ENCODE measurements around the gene PLEKHA5.

PLEKHA5 gene

GRCh38 chr12:19194963-19195362, 65.4 kb downstream of the PLEKHA5 start:
- DNase-seq (ENCODE audit: low read depth) = no peak
- no peak for TF ChIP-seq CTCF (IDR thresholded peaks at IDR 0.05; ENCODE audit: insufficient read depth, low read depth, low read length, missing control alignments)
- no peak overlapping the region for H3K4me3 ChIP-seq (ENCODE audit: low read length)

GRCh38 chr12:19196959-19197630, 67.6 kb downstream of the PLEKHA5 start:
- no peak overlapping the region for H3K4me3 ChIP-seq (ENCODE audit: low read length)
- no peak for TF ChIP-seq CTCF (IDR thresholded peaks at IDR 0.05; ENCODE audit: insufficient read depth, low read depth, low read length, missing control alignments)
- no peak for DNase-seq (ENCODE audit: low read depth)

- TF ChIP-seq CTCF (IDR thresholded peaks at IDR 0.05; ENCODE audit: insufficient read depth, low read depth, low read length, missing control alignments) = no peak
- H3K4me3 ChIP-seq (ENCODE audit: low read length) = no peak overlapping the region
- peak; percentile 88 for DNase-seq (ENCODE audit: low read depth)
These were observed 68.7 kb downstream of the PLEKHA5 start for GRCh38 chr12:19198272-19198671.

GRCh38 chr12:19199332-19199731, 69.8 kb downstream of the PLEKHA5 start:
- no peak for DNase-seq (ENCODE audit: low read depth)
- TF ChIP-seq CTCF (IDR thresholded peaks at IDR 0.05; ENCODE audit: insufficient read depth, low read depth, low read length, missing control alignments) = no peak
- no peak overlapping the region for H3K4me3 ChIP-seq (ENCODE audit: low read length)

- peak; percentile 72 for DNase-seq (ENCODE audit: low read depth)
- no peak for TF ChIP-seq CTCF (IDR thresholded peaks at IDR 0.05; ENCODE audit: insufficient read depth, low read depth, low read length, missing control alignments)
- H3K4me3 ChIP-seq (ENCODE audit: low read length) = no peak overlapping the region
These were observed 70.7 kb downstream of the PLEKHA5 start for GRCh38 chr12:19200261-19200660.

- H3K4me3 ChIP-seq (ENCODE audit: low read length) = no peak overlapping the region
- TF ChIP-seq CTCF (IDR thresholded peaks at IDR 0.05; ENCODE audit: insufficient read depth, low read depth, low read length, missing control alignments) = no peak
- DNase-seq (ENCODE audit: low read depth) = no peak
These were observed 72.1 kb downstream of the PLEKHA5 start for GRCh38 chr12:19201661-19202060.

GRCh38 chr12:19203013-19203412, 73.5 kb downstream of the PLEKHA5 start:
- DNase-seq (ENCODE audit: low read depth) = peak; percentile 40
- no peak overlapping the region for H3K4me3 ChIP-seq (ENCODE audit: low read length)
- no peak for TF ChIP-seq CTCF (IDR thresholded peaks at IDR 0.05; ENCODE audit: insufficient read depth, low read depth, low read length, missing control alignments)
